Measurements from ENCODE around the gene FADS6.

The FADS6 gene

DNA sequence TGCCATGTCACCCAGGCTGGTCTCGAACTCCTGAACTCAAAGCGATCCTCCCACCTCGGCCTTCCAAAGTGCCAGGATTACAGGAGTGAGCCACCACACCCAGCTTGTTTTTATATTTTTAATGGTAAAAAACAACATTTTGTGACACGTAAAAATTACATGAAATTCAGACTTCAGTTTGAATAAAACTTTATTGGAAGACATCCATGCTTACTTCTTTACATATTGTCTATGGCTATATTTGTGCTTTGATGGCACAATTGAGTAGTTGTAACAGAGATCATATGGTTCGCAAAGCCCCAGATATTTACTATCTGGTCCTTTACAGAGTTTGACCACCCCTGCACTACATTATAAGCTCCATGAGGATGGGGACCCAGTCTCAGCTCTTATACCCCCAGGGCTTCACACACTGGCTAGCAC lies 18.8 kb downstream of the FADS6 start:
- no peak for TF ChIP-seq ESRRG (CRISPR knock-in tag; IDR thresholded peaks at IDR 0.05)
- TF ChIP-seq ZC3H10 (CRISPR knock-in tag; IDR thresholded peaks at IDR 0.05) = no peak
- TF ChIP-seq POU6F1 (CRISPR knock-in tag; IDR thresholded peaks at IDR 0.05; ENCODE audit: borderline replicate concordance, low read depth) = no peak
- TF ChIP-seq ZNF8 (CRISPR knock-in tag; IDR thresholded peaks at IDR 0.05) = no peak
- TF ChIP-seq TCF4 (CRISPR knock-in tag; IDR thresholded peaks at IDR 0.05; ENCODE audit: borderline replicate concordance) = no peak
- no peak for TF ChIP-seq GLIS3 (CRISPR knock-in tag; IDR thresholded peaks at IDR 0.05)
- no peak for TF ChIP-seq CSRNP3 (CRISPR knock-in tag; IDR thresholded peaks at IDR 0.05)
- TF ChIP-seq CSDC2 (CRISPR knock-in tag; IDR thresholded peaks at IDR 0.05) = no peak
- no peak for TF ChIP-seq BACH2 (CRISPR knock-in tag; IDR thresholded peaks at IDR 0.05; ENCODE audit: borderline replicate concordance)
- TF ChIP-seq ZNF565 (CRISPR knock-in tag; conservative IDR thresholded peaks at IDR 0.05; ENCODE audit: low read depth) = no peak
- TF ChIP-seq, protein P1, sequence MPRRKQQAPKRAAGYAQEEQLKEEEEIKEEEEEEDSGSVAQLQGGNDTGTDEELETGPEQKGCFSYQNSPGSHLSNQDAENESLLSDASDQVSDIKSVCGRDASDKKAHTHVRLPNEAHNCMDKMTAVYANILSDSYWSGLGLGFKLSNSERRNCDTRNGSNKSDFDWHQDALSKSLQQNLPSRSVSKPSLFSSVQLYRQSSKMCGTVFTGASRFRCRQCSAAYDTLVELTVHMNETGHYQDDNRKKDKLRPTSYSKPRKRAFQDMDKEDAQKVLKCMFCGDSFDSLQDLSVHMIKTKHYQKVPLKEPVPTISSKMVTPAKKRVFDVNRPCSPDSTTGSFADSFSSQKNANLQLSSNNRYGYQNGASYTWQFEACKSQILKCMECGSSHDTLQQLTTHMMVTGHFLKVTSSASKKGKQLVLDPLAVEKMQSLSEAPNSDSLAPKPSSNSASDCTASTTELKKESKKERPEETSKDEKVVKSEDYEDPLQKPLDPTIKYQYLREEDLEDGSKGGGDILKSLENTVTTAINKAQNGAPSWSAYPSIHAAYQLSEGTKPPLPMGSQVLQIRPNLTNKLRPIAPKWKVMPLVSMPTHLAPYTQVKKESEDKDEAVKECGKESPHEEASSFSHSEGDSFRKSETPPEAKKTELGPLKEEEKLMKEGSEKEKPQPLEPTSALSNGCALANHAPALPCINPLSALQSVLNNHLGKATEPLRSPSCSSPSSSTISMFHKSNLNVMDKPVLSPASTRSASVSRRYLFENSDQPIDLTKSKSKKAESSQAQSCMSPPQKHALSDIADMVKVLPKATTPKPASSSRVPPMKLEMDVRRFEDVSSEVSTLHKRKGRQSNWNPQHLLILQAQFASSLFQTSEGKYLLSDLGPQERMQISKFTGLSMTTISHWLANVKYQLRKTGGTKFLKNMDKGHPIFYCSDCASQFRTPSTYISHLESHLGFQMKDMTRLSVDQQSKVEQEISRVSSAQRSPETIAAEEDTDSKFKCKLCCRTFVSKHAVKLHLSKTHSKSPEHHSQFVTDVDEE (CRISPR knock-in tag; IDR thresholded peaks at IDR 0.05) = no peak
- no peak for TF ChIP-seq ARNTL (CRISPR knock-in tag; IDR thresholded peaks at IDR 0.05; ENCODE audit: borderline replicate concordance, low read depth)

DNA sequence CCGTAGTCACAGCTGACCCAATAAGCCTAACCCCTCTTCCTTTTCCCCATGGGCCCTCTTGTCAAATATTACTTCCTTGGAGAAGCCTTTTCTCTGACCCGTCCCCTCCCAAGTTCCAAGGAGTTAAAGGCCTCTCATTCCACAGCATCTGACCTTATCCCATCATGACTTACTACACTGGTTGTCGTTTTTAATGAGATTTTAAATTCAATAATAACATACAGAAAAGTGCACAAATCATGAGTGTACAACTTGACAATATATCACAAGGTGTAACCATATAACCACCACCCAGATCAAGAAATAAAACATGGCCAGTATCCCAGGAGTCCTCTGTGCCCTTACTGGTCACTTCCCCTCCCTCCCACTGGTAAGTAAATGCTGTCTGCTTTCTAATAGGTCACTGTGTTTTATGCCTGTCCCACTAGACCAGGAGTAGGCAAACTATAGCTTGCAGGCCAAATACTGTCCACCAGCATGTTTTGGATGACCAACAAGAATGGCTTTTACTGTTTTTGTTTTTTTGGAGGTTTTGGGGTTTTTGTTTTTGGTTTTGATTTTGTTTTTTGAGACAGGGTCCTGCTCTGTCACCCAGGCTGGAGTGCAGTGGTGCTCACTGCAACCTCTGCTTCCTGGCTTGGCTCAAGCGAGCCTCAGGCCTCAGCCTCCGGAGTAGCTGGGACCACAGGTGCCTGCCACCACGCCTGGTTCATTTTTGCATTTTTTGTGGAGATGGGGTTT lies 19.4 kb downstream of the FADS6 start:
- TF ChIP-seq ZC3H10 (CRISPR knock-in tag; IDR thresholded peaks at IDR 0.05) (no peak), CREB5 (CRISPR knock-in tag; IDR thresholded peaks at IDR 0.05; ENCODE audit: low read depth) (no peak), ZFP3 (CRISPR knock-in tag; IDR thresholded peaks at IDR 0.05) (no peak), GLIS3 (CRISPR knock-in tag; IDR thresholded peaks at IDR 0.05) (no peak), OSR1 (CRISPR knock-in tag; IDR thresholded peaks at IDR 0.05) (no peak), POU6F1 (CRISPR knock-in tag; IDR thresholded peaks at IDR 0.05; ENCODE audit: borderline replicate concordance, low read depth) (no peak), RARB (CRISPR knock-in tag; IDR thresholded peaks at IDR 0.05) (no peak), ARNTL (CRISPR knock-in tag; IDR thresholded peaks at IDR 0.05; ENCODE audit: borderline replicate concordance, low read depth) (no peak), TCF4 (CRISPR knock-in tag; IDR thresholded peaks at IDR 0.05; ENCODE audit: borderline replicate concordance) (no peak)
- peak; percentile 5; the same call in 2 of the 3 replicates for ATAC-seq

More for the DNA sequence above, 18.8 kb downstream of the FADS6 start:
- ATAC-seq = no peak

DNA sequence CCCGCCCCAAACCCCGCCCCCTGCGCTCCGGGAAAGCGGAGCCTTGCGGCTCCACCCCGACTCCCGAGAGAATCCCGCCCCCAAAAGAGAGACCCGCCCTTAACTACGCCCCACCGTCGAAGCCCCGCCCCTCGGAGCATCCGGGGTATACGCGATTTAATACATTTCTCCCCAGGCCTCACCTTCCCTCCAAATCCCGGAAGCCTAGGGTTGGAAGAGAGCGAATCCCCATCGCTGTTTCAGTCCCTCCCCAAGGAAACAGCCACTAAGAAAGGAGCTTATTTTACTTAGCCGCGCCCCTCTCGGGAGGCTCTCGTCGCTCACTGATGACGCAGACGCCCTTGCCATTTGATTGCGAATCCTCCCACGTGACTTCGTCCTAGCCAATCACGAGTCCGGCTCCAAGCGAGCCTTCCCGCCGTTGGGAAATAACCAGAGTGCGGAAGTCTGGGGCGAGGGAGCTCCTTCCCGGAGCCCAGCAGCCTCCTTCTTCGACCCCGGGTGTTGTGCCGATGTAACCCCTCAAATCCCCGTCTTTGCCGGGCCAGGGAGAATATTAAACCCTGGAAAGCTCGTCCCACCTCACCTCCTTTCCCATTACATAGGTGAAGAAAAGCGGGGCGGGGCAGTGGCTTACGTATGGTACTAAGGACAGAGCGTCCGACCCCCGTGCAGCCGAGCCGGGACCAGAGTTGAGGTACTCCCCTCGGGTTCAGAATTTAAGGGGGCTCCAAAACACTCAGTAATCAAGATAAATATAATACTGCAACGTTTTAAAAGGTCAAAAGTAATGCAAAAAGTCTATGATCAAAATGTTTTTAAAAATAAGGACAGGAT lies 20.2 kb downstream of the FADS6 start:
- TF ChIP-seq BACH2 (CRISPR knock-in tag; IDR thresholded peaks at IDR 0.05; ENCODE audit: borderline replicate concordance) = no peak
- no peak for TF ChIP-seq ARNTL (CRISPR knock-in tag; IDR thresholded peaks at IDR 0.05; ENCODE audit: borderline replicate concordance, low read depth)
- TF ChIP-seq CSDC2 (CRISPR knock-in tag; IDR thresholded peaks at IDR 0.05) = no peak
- TF ChIP-seq, protein P2, sequence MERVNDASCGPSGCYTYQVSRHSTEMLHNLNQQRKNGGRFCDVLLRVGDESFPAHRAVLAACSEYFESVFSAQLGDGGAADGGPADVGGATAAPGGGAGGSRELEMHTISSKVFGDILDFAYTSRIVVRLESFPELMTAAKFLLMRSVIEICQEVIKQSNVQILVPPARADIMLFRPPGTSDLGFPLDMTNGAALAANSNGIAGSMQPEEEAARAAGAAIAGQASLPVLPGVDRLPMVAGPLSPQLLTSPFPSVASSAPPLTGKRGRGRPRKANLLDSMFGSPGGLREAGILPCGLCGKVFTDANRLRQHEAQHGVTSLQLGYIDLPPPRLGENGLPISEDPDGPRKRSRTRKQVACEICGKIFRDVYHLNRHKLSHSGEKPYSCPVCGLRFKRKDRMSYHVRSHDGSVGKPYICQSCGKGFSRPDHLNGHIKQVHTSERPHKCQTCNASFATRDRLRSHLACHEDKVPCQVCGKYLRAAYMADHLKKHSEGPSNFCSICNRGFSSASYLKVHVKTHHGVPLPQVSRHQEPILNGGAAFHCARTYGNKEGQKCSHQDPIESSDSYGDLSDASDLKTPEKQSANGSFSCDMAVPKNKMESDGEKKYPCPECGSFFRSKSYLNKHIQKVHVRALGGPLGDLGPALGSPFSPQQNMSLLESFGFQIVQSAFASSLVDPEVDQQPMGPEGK (CRISPR knock-in tag; IDR thresholded peaks at IDR 0.05; ENCODE audit: borderline replicate concordance) = no peak
- no peak for TF ChIP-seq RARB (CRISPR knock-in tag; IDR thresholded peaks at IDR 0.05)
- no peak for TF ChIP-seq ZNF8 (CRISPR knock-in tag; IDR thresholded peaks at IDR 0.05)
- no peak for TF ChIP-seq ZNF565 (CRISPR knock-in tag; conservative IDR thresholded peaks at IDR 0.05; ENCODE audit: low read depth)
- TF ChIP-seq TCF4 (CRISPR knock-in tag; IDR thresholded peaks at IDR 0.05; ENCODE audit: borderline replicate concordance) = no peak
- TF ChIP-seq ZC3H10 (CRISPR knock-in tag; IDR thresholded peaks at IDR 0.05) = no peak
- TF ChIP-seq ZNF70 (CRISPR knock-in tag; IDR thresholded peaks at IDR 0.05) = no peak
- no peak for TF ChIP-seq CSRNP3 (CRISPR knock-in tag; IDR thresholded peaks at IDR 0.05)
- ATAC-seq = peak; percentile 95

Measured in SK-N-SH treated with all-trans-retinoic acid at 6 μM for 48 hours (cell line).